Stimulated activated CD4-positive, alpha-beta T cell treated with anti-CD3 and anti-CD28 coated beads, Interleukin-12 subunit alpha, Interleukin-12 subunit beta, amount 100 ng/mL, for 4 hours (primary cell): ENCODE results near the gene RPL28.

Experiments used
- DNase-seq: peaks from one replicate; pipeline ENCODE4 v3.0.0-alpha.2; 2020

Gene RPL28

DNA sequence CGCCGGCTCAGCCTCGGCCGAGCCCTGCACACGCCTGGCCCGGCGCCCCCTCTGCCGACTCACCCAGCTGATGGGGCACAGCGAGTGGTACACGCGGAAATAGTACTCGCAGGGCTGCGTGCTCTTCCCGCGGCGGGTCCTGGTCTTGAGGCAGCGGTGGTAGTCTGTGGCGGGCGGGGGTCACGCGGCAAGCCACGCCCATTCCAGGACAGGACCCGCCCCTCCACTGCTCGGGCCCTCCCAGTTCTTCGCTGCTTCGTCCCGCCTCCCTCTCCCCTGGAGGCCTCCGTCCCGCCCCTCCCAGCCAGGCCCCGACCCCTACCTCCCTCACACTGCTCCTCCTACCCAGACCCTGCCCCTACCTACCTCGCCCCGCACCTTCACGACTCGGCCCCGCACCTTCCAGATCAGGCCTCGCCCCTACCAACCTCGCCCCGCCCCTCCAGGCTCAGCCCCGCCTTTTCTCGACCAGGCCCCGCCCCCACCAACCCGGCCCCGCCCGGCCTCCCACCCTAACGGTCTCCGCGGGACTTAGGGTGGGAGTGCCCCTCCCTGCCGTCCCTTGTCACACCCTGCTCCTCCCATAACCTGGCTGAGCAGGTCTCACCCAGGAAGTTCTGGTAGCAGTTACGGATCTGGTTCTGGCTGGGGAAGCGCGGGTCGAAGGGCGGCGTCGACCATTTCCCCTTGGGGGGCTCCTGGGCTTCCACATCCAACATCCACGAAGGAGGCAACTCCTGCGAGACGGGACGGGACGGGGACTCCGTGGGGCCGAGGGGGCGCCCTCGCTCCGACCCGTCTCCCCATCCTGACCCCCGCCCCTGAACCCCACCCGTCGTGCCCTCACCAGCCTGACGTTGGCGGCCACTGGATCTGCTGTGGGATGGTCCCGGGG lies 31.7 kb upstream of the RPL28 start:
- peak; percentile 59 for DNase-seq

- no peak for DNase-seq
Observed at GRCh38 chr19:55354698-55355212, 31.0 kb upstream of the RPL28 start, which contains the start of gene COX6B2. TSS of gene COX6B2 (minus strand) at chr19:55354719. CDS start at chr19:55354521, 198 bp downstream.

DNA sequence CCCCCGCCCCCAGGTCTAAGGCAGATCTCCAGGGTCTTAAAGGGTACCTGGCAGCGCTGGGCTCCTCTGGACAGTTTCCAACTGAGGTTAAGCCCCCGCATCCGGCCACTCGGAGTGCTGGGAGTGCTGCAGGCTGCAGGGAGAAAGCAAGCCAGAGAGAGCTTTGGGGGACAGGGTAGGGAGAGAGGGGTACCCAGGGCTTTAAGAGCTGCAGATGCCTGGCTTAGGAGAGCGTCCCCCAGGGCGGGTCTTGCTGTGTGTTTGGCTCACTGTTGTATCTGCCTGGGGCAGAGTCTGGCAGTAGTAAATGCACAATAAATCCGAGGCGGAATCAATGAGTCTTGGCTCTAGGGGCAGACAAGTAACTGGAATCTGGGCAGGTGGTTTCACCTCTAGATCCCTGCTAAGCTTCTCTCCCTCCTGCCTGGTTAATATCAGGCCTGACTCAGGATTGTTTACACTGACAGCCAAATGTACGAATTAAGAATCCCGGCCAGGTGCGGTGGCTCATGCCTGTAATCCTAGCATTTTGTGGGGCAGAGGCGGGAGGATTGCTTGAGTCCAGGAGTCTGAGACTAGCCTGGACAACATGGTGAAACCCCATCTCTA lies 30.4 kb upstream of the RPL28 start:
- no peak for DNase-seq

- DNase-seq: no peak
Observed at GRCh38 chr19:55358493-55358892, 27.2 kb upstream of the RPL28 start.

GRCh38 chr19:55358943-55359908 lies 26.5 kb upstream of the RPL28 start:
- DNase-seq: no peak

DNA sequence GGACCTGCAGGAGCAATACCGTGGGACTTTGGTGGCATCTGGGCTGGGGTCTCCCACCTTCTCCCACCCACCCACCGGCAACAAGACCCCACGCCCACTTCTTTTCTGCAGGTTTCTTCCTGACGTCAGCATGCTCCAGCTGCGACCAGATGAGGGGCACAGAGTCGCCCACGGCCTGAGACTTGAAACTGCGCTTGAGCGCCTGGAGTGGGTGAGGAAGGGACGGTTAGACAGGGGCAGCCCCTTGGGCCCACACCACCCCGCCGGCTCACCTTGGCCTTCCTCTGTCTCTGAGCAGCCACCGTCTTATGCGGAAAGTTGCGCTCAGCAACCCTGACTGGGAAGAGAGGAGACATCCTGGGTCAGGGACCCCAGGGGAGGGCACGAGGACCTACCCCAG lies 24.8 kb upstream of the RPL28 start:
- no peak for DNase-seq

GRCh38 chr19:55362174-55362989 lies 23.4 kb upstream of the RPL28 start:
- no peak for DNase-seq

DNA sequence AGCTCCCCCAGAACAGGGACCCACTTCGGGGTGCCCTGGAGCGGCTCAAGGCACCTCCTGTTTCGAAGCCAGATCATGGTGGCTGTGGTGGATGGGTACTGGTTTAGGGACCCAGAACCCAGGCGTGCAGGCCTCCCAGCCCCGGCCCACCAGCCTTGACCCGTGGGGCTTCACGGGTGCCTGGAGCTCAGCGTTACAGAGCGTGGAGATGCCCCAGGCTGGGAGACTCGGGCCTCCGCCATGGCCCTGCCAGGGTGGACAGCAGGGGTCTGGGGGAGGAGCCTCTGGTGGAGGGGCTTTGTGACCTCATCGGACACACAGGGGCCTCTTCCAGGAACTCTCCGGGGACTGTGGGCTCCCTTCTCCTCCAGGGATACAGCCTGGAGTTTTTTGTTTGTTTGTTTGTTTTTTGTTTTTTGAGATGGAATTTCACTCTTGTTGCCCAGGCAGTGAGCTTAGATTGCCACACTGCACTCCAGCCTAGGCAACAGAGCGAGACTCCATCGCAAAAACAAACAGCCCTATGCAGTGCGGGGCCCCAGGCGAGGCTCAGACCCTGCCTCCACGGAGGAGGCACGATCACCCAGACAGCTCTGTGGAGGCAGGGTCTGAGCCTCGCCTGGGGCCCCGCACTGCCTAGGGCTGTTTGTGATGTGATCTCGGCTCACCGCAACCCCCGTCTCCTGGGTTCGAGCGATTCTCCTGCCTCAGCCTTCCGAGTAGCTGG lies 22.6 kb upstream of the RPL28 start, which contains the start of gene GARIN5B:
Gene GARIN5B, minus strand, starts transcription at position 271 of the 727 bp plus-strand sequence. Its CDS starts 194 bp downstream, at position 77.
- DNase-seq: no peak

DNA sequence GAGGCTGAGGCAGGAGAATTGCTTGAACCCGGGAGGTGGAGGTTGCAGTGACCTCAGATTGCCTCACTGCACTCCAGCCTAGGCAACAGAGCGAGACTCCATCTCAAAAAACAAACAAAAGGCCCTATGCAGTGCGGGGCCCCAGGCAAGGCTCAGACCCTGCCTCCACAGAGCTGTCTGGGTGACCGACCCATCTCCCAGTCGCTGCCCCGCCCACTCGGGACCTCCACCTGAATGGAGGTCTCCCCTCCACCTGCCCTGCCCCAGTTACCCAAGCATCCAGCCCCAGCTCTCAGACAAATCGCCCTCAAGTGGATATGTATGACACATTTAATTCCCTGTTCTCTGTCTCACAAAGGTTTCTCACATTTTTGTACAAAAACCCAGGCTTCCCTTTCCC lies 20.5 kb upstream of the RPL28 start:
- no peak for DNase-seq

- no peak for DNase-seq
Observed at GRCh38 chr19:55365964-55366363, 19.8 kb upstream of the RPL28 start.

- no peak for DNase-seq
Observed at GRCh38 chr19:55366790-55367189, 18.9 kb upstream of the RPL28 start.

- DNase-seq: no peak
Observed at GRCh38 chr19:55368106-55368505, 17.6 kb upstream of the RPL28 start.

- no peak for DNase-seq
Observed at GRCh38 chr19:55368701-55369563, 16.8 kb upstream of the RPL28 start.

- DNase-seq: no peak
Observed at GRCh38 chr19:55369653-55370304, 16.0 kb upstream of the RPL28 start.

GRCh38 chr19:55370305-55370988 lies 15.3 kb upstream of the RPL28 start, which contains the start of gene IL11:
TSS of gene IL11 (minus strand) at chr19:55370463. CDS start at chr19:55370310, 153 bp downstream.
- DNase-seq: no peak

GRCh38 chr19:55372316-55373081 lies 13.2 kb upstream of the RPL28 start:
- no peak for DNase-seq

DNA sequence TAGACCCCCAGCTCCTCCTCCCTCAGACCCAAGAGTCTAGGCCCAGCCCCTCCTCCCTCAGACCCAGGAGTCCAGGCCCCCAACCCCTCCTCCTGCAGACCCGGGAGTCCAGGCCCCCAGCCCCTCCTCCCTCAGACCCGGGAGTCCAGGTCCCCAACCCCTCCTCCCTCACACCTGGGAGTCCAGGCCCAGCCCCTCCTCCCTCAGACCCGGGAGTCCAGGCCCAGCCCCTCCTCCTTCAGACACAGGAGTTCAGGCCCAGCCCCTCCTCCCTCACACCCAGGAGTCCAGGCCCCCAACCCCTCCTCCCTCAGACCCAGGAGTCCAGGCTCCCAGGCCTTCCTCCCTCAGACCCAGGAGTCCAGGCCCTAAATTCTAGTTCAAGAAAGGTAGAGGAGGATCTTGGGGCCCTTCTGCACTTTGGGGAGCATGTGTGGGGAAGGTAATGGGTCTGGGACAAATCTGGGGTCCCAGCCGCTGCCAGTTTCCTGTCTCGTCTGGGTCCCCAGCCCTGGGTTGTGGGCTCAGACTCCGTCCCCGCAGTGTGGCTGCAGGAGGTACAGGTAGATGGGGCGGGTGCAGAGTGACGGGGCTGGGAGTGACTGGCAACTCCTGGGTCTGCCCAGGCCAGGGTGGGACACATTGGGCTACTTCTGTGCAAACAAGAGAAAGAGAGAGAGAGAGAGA lies 12.3 kb upstream of the RPL28 start:
- no peak for DNase-seq
